ENCODE measurements around the gene PLXDC2. TPM values are rescaled to one million over a fixed set of nuclear protein-coding genes. Genes with fewer than 3 reads are reported as not detected.

PLXDC2 gene
- total RNA-seq, 6 donors from 2014 or later: 39.0 to 129 (median 68.0) TPM

- Histone ChIP-seq H3K36me3 (no peaks in the 10 kb centered on the region), H3K27ac (no peak overlapping the region), H3K27me3 (no peaks in the 10 kb centered on the region), H3K4me1 (peaks cover 0 to 16% (median 4%) of the 10 kb centered on the region in 4 donors), H3K9me3 (no peaks in the 10 kb centered on the region), H3K4me3 (no peak overlapping the region)
- no peak for DNase-seq
- TF ChIP-seq CTCF (IDR thresholded peaks at IDR 0.05) (no peak), POLR2A (IDR thresholded peaks at IDR 0.05) (no peak), POLR2AphosphoS5 (IDR thresholded peaks at IDR 0.05) (no peak), EP300 (IDR thresholded peaks at IDR 0.05) (no peak)
- WGBS, 2 donors: 84 to 92% methylated on average over 2 of the region's 2 CpGs
- ATAC-seq (ENCODE audit: low FRiP score in 2 of 2): no peak
These were observed 19.7 kb downstream of the PLXDC2 start for GRCh38 chr10:19835952-19836351.

- TF ChIP-seq EP300 (IDR thresholded peaks at IDR 0.05) (no peak), CTCF (IDR thresholded peaks at IDR 0.05) (no peak), POLR2AphosphoS5 (IDR thresholded peaks at IDR 0.05) (no peak), POLR2A (IDR thresholded peaks at IDR 0.05) (no peak)
- WGBS, 2 donors: 67 to 70% methylated on average over 3 of the region's 3 CpGs
These were observed 22.9 kb downstream of the PLXDC2 start for GRCh38 chr10:19839090-19839489.

GRCh38 chr10:19839552-19839951, 23.3 kb downstream of the PLXDC2 start:
- TF ChIP-seq CTCF (IDR thresholded peaks at IDR 0.05): no peak
- no peak for TF ChIP-seq EP300 (IDR thresholded peaks at IDR 0.05)
- DNase-seq (no peak), ATAC-seq (ENCODE audit: low FRiP score in 2 of 2) (no peak)
- H3K36me3 ChIP-seq: no peaks in the 10 kb centered on the region
- H3K9me3 ChIP-seq: no peaks in the 10 kb centered on the region
- no peak overlapping the region for H3K4me3 ChIP-seq
- peaks cover 0 to 8% (median 2%) of the 10 kb centered on the region in 4 donors for H3K4me1 ChIP-seq
- H3K27me3 ChIP-seq: no peaks in the 10 kb centered on the region
- 54 to 63% methylated on average over 4 of the region's 4 CpGs for WGBS, 2 donors
- H3K27ac ChIP-seq: no peak overlapping the region

More at GRCh38 chr10:19839090-19839489, 22.9 kb downstream of the PLXDC2 start:
- DNase-seq (no peak), ATAC-seq (ENCODE audit: low FRiP score in 2 of 2) (no peak)
- H3K4me1 ChIP-seq: peaks cover 0 to 8% (median 2%) of the 10 kb centered on the region in 4 donors
- H3K4me3 ChIP-seq: no peak overlapping the region
- no peaks in the 10 kb centered on the region for H3K36me3 ChIP-seq
- no peaks in the 10 kb centered on the region for H3K9me3 ChIP-seq
- no peaks in the 10 kb centered on the region for H3K27me3 ChIP-seq
- no peak overlapping the region for H3K27ac ChIP-seq

GRCh38 chr10:19840776-19841175, 24.5 kb downstream of the PLXDC2 start:
- WGBS, 2 donors: 91 to 96% methylated on average over 3 of the region's 3 CpGs
- Histone ChIP-seq H3K36me3 (no peaks in the 10 kb centered on the region), H3K4me3 (no peak overlapping the region), H3K4me1 (peaks cover 0 to 8% (median 3%) of the 10 kb centered on the region in 4 donors), H3K9me3 (no peaks in the 10 kb centered on the region), H3K27me3 (no peaks in the 10 kb centered on the region), H3K27ac (no peak overlapping the region)
- TF ChIP-seq POLR2AphosphoS5 (IDR thresholded peaks at IDR 0.05) (no peak), CTCF (IDR thresholded peaks at IDR 0.05) (no peak), EP300 (IDR thresholded peaks at IDR 0.05) (no peak), POLR2A (IDR thresholded peaks at IDR 0.05) (no peak)
- ATAC-seq (ENCODE audit: low FRiP score in 2 of 2) (no peak), DNase-seq (no peak)

GRCh38 chr10:19843487-19843886, 27.3 kb downstream of the PLXDC2 start:
- H3K36me3 ChIP-seq: no peaks in the 10 kb centered on the region
- H3K27ac ChIP-seq: no peak overlapping the region
- no peak for ATAC-seq (ENCODE audit: low FRiP score in 2 of 2)
- TF ChIP-seq POLR2A (IDR thresholded peaks at IDR 0.05): no peak
- no peak for TF ChIP-seq POLR2AphosphoS5 (IDR thresholded peaks at IDR 0.05)
- TF ChIP-seq EP300 (IDR thresholded peaks at IDR 0.05): no peak
- TF ChIP-seq CTCF (IDR thresholded peaks at IDR 0.05): no peak
- H3K4me1 ChIP-seq: peaks cover 0 to 6% (median 0%) of the 10 kb centered on the region in 4 donors
- DNase-seq: no peak
- no peaks in the 10 kb centered on the region for H3K9me3 ChIP-seq
- H3K27me3 ChIP-seq: no peaks in the 10 kb centered on the region
- no peak overlapping the region for H3K4me3 ChIP-seq
- 58 to 64% methylated on average over 1 of the region's 1 CpG for WGBS, 2 donors
